Measurements from ENCODE around the gene NRN1. TPM values are rescaled to one million over a fixed set of nuclear protein-coding genes. Genes with fewer than 3 reads are reported as not detected.
A peak's percentile ranks its signal among the peaks of the same experiment; 100 is the strongest.

Gene NRN1
- total RNA-seq, 1 experiment from 2014 or later: 0.18 TPM

DNA sequence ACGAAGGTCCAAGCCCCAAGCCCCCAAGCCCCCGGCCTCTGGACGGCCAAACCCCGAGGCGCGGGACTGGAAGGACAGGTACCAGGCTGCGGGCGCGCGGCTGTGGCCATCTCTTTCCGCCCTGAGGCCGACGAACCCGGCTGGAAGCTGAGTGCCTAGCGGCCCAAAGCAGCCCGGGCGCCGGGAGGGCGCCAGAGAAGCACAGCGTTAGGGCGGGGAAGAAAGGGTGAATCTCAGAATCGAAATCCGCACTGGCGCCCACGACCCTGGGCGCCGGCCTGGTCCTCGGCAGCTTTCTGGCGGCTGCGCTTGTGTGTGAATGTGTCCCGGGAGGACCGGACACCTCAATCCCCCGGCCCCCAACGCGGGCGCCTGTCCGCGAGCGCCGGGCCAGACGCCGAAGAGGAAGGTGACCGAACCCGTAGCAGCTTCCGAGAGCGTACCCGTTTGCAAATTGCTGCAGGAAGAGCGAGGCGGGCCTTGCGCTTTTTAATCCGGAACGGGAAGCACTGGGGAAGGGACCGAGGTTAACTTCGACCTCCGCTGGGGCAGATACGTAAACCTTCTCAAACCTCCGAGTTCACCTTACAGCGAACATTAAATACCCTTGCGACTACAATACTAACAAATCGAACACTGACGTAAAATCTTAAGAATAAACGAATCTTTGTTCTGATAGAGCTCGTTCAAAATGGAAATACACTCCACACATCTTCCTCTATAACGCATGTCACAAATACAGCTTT, 2.9 kb downstream of the NRN1 start:
- Histone ChIP-seq H3K27me3 (ENCODE audit: control insufficient read depth, insufficient read depth, low read length) (peaks cover 23% of the 10 kb centered on the region), H3K4me1 (ENCODE audit: control insufficient read depth, insufficient read depth, low read length) (peaks cover 12% of the 10 kb centered on the region), H3K27ac (ENCODE audit: low read length) (no peak overlapping the region), H3K4me3 (ENCODE audit: low read depth in 2 of 2, low read length in 2 of 2) (peak overlapping the region in 1 of 2 experiments; percentile 23; a peak in 1 of 4 replicates), H3K36me3 (ENCODE audit: control insufficient read depth, insufficient read depth, low read length) (no peaks in the 10 kb centered on the region), H3K9me3 (ENCODE audit: control insufficient read depth, insufficient read depth, low read depth, low read length) (no peaks in the 10 kb centered on the region)
- ATAC-seq (no peak), DNase-seq (ENCODE audit: low read depth, low spot score) (no peak)
- TF ChIP-seq, protein P1, sequence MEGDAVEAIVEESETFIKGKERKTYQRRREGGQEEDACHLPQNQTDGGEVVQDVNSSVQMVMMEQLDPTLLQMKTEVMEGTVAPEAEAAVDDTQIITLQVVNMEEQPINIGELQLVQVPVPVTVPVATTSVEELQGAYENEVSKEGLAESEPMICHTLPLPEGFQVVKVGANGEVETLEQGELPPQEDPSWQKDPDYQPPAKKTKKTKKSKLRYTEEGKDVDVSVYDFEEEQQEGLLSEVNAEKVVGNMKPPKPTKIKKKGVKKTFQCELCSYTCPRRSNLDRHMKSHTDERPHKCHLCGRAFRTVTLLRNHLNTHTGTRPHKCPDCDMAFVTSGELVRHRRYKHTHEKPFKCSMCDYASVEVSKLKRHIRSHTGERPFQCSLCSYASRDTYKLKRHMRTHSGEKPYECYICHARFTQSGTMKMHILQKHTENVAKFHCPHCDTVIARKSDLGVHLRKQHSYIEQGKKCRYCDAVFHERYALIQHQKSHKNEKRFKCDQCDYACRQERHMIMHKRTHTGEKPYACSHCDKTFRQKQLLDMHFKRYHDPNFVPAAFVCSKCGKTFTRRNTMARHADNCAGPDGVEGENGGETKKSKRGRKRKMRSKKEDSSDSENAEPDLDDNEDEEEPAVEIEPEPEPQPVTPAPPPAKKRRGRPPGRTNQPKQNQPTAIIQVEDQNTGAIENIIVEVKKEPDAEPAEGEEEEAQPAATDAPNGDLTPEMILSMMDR (IDR thresholded peaks at IDR 0.05): no peak
- in situ Hi-C loops (cut with HindIII; ENCODE audit: low pct_unique_long_range_greater_than_20kb, low sequenced_read_pairs) (no loop called here), intact Hi-C loops (cut with micrococcal nuclease; ENCODE audit: unreplicated experiment) (no loop called here)
- ChIA-PET CTCF (no interaction called here), POLR2A (no interaction called here)
- no TSS peak for BruUV-seq (replicated peaks)

DNA sequence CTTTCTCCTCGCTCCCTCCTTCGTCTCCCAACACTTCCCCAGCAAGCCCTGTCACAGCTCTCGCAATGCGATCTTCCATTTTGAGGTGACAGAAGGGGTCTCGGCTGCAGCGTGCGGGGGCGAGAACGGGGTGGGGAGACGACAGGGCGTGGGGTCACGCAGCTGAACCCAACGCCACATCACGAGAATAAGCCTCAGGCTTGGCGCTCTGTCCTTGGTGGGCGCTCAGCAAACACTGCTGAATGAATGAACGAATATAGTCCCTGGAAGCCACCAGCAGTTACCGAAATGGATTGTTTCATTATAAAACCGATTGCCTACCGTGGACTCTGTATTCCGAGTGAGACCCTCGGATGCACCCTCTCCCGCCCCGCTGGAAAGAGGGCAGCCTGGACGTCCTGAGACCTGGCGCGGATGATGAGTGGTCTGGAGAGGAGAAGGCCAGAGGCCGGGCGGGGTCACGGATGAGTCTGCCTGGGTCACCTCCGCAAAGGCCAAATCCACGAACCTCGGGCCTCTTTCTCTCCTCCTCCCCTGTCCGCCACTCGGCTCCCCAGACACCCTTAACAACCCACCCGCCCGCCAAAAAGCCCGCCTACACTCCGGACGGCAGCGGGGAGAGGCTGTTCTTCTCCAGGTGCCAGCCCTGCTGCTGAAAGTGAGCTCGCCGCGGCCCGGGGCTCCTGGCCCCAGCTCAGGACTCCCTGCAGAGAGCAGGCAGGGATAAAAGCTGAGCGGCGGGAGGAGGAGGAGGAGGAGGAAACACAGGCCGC, 3.7 kb downstream of the NRN1 start:
- POLR2A ChIA-PET: interaction anchor here (0.5 kb wide), 1 partner anchor 1935 kb away, joined by 4 read pairs; no protein-coding TSS in a partner anchor
- peak overlapping the region in 1 of 2 experiments; percentile 23; a peak in 1 of 4 replicates for H3K4me3 ChIP-seq (ENCODE audit: low read depth in 2 of 2, low read length in 2 of 2)
- DNase-seq (ENCODE audit: low read depth, low spot score) (no peak), ATAC-seq (no peak)
- H3K27me3 ChIP-seq (ENCODE audit: control insufficient read depth, insufficient read depth, low read length): peaks cover 25% of the 10 kb centered on the region
- no peaks in the 10 kb centered on the region for H3K36me3 ChIP-seq (ENCODE audit: control insufficient read depth, insufficient read depth, low read length)
- TF ChIP-seq TCF7L2 (IDR thresholded peaks at IDR 0.05; ENCODE audit: low read depth, low read length): no peak
- TF ChIP-seq, protein P2, sequence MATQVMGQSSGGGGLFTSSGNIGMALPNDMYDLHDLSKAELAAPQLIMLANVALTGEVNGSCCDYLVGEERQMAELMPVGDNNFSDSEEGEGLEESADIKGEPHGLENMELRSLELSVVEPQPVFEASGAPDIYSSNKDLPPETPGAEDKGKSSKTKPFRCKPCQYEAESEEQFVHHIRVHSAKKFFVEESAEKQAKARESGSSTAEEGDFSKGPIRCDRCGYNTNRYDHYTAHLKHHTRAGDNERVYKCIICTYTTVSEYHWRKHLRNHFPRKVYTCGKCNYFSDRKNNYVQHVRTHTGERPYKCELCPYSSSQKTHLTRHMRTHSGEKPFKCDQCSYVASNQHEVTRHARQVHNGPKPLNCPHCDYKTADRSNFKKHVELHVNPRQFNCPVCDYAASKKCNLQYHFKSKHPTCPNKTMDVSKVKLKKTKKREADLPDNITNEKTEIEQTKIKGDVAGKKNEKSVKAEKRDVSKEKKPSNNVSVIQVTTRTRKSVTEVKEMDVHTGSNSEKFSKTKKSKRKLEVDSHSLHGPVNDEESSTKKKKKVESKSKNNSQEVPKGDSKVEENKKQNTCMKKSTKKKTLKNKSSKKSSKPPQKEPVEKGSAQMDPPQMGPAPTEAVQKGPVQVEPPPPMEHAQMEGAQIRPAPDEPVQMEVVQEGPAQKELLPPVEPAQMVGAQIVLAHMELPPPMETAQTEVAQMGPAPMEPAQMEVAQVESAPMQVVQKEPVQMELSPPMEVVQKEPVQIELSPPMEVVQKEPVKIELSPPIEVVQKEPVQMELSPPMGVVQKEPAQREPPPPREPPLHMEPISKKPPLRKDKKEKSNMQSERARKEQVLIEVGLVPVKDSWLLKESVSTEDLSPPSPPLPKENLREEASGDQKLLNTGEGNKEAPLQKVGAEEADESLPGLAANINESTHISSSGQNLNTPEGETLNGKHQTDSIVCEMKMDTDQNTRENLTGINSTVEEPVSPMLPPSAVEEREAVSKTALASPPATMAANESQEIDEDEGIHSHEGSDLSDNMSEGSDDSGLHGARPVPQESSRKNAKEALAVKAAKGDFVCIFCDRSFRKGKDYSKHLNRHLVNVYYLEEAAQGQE (IDR thresholded peaks at IDR 0.05; ENCODE audit: insufficient read depth in 1 of 2, low read depth in 2 of 2, low read length in 1 of 2): no peak
- TF ChIP-seq POLR2AphosphoS5 (IDR thresholded peaks at IDR 0.05; ENCODE audit: low read depth, low read length): no peak
- TF ChIP-seq, protein P1 (IDR thresholded peaks at IDR 0.05): no peak
- TF ChIP-seq SIN3A (IDR thresholded peaks at IDR 0.05; ENCODE audit: borderline replicate concordance, insufficient read depth, low read depth, low read length): no peak
- BruUV-seq (replicated peaks): no TSS peak
- intact Hi-C loops (cut with micrococcal nuclease; ENCODE audit: unreplicated experiment): no loop called here
- H3K9me3 ChIP-seq (ENCODE audit: control insufficient read depth, insufficient read depth, low read depth, low read length): no peaks in the 10 kb centered on the region
- in situ Hi-C loops (cut with HindIII; ENCODE audit: low pct_unique_long_range_greater_than_20kb, low sequenced_read_pairs): no loop called here
- no peak overlapping the region for H3K27ac ChIP-seq (ENCODE audit: low read length)
- CTCF ChIA-PET: no interaction called here
- H3K4me1 ChIP-seq (ENCODE audit: control insufficient read depth, insufficient read depth, low read length): peaks cover 13% of the 10 kb centered on the region
